Stimulated activated CD4-positive, alpha-beta T cell treated with anti-CD3 and anti-CD28 coated beads, Interleukin-4, amount 100 ng/mL, for 4 hours (primary cell): ENCODE results near the gene ANKH.
A peak's percentile ranks its signal among the peaks of the same experiment; 100 is the strongest.

ENCODE experiments used
- DNase-seq, 2 experiments: peaks; one replicate each; pipeline ENCODE4 v3.0.0-alpha.2; 2020

The ANKH gene

DNA sequence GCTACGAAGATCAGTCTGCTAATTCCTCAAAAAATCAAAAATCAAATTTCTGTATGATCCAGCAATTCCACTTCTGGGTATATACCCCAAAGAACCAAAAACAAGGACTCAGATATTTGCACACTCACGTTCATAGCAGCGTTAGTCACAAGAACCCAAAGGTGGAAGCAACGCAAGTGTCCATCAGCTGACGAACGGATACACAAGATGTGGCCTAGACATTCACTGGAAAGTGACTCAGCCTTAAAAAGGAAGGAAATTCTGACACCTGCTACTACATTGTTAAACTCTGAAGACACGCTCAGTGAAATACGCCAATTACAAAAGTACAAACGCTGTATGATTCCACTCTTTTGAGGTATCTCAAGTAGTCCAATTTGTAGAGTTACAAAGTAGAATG, 113.7 kb downstream of the ANKH start:
- DNase-seq = no peak

DNA sequence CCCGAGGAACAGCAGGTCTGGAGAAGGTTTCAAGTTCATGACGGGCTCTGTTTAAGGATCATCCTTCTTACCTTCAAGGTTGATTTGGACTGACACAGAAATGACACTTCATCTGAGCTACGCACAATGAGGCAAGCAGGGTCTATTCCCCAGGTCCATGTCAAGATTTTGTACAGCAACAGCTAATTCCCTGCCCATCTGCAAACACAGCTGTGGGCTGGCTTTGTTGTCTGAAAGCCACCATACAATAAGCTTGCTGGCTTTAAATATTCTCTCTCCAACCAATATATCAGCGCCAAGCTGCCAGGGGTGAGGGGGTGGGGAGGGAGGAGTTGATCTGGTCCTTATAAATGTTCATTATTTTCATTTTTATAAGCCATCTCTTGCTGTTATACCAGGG, 115.1 kb downstream of the ANKH start:
- DNase-seq = no peak

DNA sequence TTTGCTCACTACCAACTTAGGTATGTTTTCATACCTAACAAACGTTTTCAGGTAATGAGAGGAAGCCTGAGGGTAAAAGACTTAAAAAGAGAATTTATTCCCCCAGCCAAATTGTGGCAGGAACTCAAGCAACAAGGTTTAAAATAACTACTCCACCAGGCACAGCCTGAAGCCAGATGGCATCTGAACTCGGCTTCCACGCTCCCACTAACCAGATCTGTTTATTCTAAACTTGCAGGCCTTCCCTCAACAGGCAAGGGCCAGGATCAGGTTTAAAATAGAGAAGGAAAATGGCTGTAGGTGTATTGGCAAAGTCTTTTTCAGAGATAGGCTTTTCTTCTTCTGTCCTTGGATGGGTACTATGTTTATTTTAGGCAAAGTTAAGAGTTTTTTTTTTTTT, 117.6 kb downstream of the ANKH start:
- DNase-seq = no peak

DNA sequence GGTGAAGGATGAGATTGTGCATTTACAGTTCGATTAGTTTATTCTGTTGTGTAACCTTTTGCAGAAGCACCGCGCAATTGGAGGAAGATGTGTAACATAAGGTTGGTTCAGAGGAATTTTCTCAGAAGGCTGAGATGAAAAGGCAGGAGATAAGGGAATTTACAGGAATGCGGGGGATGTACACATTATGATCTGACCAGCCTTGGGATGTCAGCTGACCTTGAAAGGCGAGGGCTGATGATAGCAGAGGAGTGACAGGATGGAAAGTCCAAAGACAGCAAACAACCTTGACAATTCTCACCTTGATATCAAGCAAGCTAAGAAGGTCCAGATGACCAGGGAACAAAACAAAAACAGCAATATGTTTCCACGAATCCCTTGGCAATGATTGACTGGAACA, 118.3 kb downstream of the ANKH start:
- DNase-seq = no peak

DNA sequence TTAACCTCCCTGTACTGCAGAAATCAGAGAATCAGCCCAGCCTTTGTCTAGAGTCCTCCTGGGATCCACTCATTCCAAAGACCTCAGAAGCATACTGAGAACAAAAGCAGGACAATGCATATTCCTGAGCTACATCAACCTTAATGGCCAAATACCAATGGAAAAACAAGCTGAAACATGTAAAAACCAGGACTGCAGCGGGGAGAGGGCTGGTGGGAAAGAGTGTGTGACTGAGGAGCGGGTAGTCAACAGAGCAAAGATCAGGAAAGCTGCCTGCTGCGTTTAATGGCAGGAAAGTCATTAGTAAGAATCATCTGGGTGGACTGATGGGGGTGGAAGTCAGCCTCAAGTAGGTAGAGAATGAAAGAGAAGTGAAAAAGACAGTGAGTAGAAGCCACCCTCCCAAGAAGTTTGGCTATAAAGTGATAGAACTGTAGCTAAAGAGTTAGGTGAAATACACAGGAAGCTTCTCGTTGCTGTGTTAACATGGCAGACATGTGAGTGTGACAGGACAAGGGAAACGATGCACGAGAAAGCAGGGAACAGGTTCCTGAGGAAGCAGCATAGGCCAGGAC, 119.0 kb downstream of the ANKH start:
- DNase-seq = no peak

DNA sequence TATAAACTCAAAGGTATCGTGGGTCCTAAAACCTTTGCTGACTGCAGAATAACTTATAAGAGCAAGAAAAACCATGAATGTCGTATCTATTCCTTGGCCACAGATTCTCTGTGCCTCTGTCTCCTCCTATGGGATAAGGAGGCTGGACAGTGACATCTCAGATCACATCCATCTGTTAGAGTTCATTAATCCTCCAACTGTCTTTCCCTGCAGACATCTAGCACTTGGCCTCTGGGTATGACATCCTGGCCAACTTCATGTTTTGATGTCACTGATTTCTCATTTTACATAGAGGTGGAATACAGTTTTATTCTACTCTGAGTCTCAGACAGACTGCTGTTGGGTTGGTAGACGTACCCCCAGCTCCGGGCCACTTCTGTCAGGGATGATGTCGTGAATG, 120.9 kb downstream of the ANKH start:
- DNase-seq = no peak

DNA sequence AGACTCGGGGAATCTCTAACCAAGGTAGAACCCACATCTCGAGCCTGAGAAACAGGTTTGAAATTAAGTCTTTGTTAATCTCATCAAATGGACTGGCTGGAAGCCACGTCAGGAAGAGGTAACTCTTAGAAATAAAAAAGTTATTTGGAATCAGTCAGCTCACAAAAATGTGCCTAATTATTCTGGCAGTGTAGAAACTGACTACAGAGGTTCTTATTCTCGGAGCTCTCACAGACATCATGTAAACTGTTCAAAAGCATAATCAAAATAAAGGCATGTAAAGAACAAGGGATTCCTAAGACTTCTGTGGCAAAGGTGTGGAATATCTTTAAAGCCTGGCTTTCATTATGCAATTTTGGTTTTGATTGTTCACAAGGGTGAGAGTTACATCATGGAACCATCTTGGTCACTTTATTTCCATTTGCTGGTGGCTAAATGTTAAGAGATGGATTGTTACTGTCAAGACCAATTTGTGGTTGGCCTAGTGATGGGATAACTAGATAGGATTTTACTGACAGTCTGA, 121.9 kb downstream of the ANKH start:
- no peak for DNase-seq

DNA sequence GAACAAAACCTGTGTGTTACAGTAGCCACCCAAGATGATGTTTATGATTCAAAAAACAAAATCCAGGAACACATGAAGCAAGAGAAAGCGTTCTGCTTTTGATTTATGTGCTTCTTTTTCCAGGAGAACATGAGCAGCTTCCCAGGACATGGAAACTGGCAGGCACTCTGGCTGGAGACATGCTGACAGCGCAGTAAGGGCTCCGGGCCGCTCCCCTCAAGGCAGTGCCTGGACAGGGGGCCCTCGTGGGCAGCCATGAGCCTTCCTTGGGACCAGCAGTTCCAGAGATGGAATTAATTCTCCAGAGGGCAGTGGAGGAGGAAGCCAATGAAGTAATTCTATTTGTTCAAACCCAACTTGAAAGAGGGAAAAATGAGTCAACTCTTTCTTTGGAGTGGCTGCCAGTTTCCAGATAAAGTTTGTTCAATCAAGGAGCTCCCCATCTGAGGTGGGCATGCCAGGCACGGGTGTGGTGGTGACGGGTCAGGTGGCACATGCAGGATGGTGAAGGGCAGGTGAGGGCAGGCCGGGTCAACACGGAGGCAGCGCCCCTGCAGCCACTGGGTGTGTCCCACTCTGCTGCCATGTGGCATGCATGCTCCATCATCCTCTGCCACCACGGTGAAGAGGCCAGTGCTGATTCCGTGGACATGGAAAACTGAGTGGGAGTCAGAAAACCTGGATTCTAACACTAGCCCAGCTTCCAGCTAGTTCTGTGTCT, 123.2 kb downstream of the ANKH start:
- DNase-seq = no peak

DNA sequence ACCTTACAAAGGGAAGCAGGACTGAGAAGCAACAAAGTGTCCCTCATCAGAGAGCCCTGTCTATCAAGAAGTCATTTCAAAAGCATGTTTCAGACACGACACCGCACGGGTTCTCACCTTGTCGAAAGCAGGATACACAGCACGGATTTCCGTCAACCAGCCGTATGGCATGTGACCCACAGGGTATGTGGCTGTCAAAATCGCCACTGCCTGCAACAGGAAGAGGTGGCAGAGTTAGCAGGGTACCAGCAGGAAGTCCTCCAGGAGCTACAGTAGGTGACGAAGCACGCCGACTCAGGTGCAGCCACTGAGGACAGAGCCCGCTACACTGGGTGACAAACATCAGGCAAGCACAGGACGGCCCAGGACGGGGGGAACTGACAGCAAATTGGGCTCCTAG, 125.8 kb downstream of the ANKH start:
- DNase-seq = no peak

DNA sequence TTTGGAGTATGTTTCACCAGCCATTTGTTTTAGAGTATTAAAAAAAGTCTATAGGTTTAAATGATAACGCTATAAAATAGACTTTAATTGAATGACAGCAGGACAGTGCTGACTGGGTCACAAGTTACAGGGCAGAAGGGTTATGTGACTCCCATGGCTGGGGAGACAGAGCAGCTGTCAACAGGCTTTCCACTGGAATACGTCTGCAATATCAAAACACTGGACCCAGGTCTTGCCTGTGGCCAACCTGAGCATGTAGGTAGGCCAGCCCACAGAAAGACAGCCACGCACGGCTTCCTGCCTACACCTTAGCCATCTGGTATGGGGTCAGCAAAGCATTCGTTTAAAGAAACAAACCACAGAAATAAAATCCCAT, 126.4 kb downstream of the ANKH start:
- DNase-seq = no peak

DNA sequence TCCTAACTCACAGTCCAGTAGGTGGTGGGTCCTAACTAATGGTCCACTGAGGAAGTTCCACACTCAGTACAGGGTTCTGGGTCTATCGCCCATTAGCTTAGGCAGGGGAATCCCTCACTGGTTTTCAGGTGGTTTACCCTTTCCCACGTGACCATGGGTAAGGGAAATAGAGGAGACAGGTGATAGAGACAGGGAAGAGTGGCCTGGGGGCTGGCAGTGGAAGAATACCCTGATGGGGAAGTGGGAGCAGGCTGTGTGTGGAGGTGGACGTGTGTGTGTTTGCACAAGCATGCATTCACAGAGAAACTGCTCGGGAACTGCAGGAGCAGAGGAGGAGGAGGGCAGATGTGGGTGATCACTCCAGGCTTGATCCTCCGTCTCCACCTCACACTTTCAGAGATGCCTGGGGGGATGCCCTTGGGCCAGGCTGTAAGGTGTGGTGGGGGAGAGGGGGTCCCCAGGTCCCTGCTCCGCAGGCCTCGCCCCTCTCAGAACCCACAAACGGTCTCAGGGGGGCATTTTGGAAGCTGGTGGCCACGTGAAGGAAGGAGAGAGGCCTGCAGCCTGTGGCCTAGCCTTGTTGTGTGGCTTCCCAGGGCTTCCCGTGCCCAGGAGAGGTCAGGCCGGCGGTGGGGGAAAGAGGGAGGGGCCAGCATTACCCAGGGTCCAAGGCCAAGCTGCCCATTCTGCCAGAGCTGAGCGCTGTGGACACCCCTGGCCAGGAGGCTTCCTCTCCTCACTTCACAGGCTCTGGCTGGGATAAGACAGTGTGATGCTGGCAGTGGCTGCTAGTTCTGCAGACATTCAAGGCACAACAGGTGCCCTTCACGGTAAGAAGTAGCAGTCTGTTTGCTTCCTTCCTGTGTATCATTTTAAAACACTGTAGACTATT, 127.0 kb downstream of the ANKH start:
- DNase-seq = no peak

DNA sequence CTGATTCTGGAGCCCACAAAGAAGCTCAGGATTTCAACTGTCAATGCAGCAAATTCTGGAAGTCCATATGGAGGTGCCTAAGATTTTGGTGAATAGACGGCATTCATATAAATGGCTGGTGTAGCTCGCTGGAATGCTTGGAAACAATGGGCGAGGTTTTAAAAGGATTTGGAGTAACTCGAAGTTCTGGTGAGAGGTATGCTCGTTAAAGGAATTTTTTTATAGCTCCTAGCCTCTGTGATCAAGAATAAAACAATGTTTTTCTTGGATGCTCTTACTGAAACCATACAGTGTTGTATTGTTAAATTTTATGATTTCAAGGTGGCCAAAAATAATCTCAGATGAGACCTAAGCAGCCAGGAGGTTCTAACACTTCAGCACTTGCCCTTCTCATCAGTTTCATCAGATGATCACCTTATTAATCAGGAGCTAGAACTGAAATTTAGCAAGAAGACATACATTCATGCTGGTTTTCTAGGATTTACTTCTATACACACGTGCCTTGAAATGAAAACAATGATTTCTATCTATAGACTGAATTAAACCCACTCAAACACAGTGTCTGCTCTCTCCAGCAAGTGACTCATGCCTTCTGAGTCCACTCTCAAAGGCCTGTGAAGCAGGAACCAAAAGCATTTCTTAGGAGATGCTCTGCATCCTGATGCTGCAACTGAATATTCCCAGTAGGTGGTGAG, 127.8 kb downstream of the ANKH start:
- DNase-seq = no peak

DNA sequence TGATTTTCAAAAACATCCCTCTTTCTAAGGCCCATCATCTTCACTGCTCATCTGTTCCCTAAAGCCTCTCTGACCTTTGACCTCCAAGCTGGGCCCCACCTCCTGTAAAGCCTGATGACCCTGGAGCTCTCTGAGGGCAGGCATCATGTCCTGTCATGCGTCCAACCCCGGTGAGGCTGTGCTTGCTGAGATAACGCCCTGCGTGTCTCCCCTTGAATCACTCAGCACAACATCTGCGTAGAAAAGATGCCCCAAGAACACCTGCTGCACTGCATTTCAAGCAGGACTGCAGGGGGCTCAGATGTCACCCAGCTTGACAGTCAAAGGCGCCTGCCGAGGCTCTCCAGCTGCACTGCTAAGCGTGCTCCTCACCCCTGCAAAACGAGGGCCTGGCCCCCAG, 129.1 kb downstream of the ANKH start:
- DNase-seq = no peak

DNA sequence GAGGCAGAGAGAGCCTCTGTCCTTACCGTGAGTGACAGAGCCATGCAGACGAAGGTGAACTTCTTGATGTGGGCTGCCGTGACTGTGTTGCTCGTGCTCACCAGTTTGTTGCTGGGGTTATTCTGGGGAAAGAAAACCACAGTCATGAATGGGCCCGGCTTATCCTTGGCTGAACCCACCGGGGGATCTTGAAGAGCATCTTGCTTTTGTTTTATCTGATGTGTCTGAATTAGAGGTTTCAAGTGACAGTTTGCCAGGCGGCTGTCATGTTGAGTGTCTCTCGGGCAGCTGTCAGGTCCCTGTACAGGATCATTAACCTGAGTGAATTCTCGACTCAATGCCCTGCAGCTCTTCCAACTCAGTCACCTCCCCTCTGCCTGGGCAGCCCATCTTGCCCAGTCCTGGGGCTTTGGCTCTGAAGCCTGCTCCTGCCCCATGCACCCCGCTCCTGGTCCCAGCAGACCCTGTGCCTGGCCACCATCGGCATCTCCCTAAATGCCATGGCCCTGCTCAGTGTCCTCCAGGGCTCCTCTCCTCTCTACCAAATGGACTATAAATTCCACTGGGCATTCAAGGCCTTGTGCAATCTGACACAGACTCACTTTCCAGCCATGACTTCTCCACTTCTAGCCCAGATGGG, 129.7 kb downstream of the ANKH start:
- peak in 1 of 2 experiments; percentile 3 for DNase-seq

DNA sequence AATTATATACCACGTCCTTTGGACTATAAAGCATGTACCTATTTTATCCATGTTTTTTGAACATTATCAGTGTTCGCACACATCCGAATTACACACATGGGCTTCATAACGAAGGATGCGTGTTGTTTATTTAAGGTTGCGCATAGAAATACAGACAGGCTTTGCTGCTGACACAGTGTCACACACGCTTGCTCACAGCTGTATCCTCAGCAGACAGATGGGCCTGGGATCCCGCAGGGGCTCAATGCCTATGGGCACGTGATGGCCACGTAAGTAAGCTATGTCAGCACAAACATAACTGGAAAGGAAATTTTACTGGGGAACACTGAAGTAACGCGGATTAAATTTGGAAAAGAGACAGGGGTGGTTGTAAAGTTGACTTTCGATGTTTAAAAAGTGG, 130.4 kb downstream of the ANKH start:
- DNase-seq = no peak

DNA sequence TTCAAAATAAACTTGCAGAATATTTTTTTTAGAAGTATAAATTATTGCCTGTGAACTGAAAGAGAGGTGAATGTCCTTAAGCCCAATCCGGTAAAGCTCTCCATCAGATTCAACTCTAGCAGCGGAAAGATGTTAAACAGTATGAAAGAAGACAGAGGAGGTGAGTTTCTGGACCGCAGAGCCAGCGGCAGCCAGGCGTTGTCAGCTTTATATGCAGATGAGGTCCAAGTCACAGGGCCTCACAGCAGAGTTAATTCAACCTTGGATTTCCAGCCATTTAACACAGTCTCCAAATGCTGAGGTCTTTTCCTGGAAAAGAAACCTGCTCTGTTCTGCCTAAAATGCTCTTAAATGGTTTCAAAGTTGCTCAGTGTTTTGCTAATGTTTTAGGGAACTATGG, 131.6 kb downstream of the ANKH start:
- no peak for DNase-seq

DNA sequence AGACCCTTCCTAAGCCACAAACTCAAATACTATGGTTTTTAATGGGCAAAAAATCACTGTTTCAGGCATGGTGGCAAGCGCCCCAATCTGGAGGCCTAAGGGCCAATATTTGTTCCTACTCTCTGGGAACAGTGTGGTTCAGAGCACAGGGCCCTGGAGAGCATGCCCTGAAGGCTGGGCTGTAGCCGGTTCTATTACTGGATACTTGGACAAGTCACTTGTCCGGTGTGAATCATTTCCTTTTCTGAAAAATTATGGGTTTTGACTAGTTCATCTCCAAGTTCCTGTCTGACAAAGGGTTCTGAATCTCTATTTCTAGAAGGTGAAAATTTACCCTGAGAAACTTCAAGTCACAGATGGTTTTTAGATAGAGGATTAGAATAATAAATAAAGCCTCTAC, 132.0 kb downstream of the ANKH start:
- no peak for DNase-seq

DNA sequence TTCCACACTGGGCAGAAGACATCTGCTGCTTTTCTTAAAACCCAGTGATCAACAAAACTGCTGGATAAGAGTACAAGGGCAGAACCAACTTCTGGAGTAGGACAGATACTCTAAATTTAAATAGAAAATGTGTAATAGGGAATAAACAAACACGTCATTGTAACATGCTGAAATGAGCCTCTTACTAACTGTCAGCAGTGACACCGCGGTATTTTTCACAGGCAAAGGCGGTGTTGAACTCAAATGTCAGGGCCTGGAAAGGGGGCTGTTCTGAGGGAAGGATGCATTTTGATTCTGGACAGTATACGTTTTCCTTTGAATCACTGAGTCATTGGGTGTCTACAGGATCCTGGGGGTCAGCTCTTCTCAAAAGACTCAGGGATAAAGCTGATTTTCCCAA, 133.5 kb downstream of the ANKH start:
- DNase-seq = no peak

DNA sequence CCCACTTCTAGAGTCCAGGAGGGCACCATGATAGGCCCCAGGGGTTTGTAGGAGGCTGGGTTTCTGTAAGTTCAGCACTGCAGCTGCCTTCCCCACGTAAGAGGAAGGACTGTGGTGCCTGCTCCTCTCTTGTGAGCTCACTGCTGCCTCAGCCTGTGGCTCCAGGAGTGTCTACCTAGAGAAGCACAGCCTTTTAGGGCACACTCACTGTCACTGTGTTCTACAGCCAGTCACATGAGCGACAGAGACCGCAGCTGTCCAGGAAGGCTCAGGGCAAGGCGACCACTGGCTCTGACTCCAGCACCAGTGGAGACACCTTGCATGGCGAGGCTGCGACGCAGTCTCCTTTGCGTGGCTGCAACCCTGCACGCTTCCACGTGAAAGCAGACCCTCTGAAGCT, 134.3 kb downstream of the ANKH start:
- no peak for DNase-seq

DNA sequence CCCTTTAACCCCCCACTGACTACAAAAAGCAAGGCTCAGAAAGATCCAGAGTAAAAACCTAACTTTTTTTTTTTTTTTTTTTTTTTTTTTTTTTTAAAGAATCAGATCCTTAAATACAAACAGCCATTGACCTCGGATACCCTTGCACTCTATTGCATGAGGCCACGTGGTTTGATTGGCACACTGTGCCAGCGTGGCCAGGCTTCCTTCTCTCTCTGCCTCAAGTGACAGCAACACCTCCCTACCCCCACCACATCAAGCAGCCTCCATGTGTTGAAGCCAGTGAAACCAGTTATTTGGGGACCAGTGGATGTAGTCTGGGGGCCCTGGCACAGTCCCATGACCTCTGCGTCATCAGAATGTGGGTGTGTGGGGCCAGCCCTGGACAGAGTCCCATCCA, 135.6 kb downstream of the ANKH start:
- no peak for DNase-seq

DNA sequence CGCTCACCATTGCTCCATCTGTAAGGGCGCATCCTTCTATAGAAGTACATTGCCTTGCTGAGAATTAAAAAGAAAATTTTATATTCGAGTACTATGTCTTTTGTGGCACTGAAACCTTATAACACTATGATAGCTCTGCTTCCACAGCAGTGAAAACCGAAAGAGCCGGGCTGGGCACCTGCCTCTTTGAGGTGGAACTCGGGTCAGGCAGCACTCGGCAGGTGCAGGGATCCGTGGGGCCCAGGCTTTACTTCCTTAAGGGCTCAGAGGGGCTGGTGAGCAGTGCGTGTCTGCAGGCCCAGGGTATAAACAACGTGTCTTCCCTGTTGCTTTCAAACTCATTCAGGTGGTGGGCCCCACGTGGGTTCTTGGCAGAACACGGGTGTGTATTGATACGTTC, 137.2 kb downstream of the ANKH start:
- no peak for DNase-seq

DNA sequence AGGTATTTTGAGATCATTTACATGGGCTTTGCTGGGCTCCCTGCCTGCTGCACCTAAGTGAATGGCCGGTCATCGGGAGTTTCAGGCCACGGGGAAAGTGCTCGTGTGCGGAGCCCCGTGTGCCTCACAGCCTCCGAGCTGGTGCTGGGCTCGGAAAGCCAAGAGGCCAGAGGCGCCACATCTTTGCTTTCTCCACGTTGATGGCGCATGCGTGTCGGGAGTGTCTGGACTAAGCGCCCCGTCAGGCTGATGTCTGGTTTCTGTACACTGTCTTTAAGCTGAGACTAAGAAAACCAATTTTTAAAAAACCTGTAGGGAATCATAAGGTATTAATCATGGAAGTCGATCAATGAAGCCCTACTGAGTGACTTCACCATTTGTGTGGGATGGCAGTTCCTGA, 137.9 kb downstream of the ANKH start:
- no peak for DNase-seq

DNA sequence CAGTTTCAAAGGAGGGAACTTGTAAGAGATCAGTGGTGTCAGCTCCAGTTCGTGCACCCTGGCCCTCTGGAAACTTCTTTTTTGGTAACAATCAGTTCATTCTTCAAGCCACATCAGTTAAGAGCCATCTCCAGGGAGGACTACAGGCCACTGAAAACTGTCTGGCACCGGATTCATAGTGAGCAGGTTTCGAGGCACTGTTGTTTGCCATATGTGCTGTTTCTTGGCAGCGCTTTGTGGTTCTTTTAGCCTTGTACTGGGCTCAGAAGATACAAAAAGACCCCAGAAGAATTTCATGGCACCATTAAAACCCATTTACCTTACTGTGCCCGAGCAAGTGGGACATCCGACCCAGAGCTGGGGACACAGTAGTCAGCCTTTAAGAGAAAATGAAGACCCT, 138.6 kb downstream of the ANKH start:
- DNase-seq = no peak
